ENCODE measurements around the gene PRAME. TPM values are rescaled to one million over a fixed set of nuclear protein-coding genes. Genes with fewer than 3 reads are reported as not detected.

PRAME gene
- total and polyA plus RNA-seq, 8 donors: not detected

GRCh38 chr22:22593250-22593649 lies 34.2 kb upstream of the PRAME start:
- no peak for ATAC-seq
- intact Hi-C loops (cut with DNase I): no loop called here
- H3K9me3 ChIP-seq: no peaks in the 10 kb centered on the region

DNA sequence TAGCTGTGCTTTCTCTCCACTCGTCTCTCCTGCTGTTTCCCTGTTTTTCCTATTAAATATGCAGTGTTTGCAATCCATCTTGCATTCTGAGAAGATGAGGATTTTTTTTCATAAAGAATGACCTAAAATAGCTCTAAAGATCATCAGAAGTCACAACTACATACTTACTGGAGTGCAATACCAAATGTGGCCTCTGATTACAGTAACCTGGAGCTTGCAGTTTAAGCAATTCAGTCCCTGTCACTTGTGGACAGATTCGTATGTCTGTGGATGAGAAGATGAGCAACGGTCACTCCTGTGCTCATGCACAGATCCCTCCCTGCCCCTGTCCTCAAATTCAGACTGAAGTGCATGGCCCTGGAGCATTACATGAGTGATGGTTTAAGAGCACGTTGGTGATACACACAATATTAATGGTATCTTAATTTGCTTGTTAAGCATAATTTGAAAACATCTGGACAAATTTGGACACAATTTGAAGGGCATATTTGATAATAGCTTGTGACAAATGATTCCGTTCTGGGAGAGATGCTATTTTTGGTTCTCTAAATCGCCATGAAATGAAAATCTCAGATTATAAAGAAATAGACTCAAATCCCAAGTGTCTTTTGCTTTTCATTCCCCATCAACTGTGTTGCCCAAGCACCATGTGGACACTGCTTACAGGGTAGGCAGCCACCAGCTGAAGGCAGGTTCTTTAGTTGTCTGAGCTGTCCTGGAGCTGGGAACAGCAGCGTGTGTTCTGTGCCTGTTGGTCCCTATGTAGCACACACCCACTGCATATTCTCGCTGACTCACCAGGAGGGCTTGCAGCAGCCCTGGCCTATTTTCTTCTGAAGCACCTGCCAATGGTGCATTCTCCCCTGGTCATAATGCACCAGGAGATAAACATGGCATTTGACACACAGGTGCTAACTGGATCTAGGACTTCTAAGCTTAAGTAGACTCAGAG lies 32.6 kb upstream of the PRAME start:
- no peaks in the 10 kb centered on the region for H3K4me1 ChIP-seq
- TF ChIP-seq, protein P1, sequence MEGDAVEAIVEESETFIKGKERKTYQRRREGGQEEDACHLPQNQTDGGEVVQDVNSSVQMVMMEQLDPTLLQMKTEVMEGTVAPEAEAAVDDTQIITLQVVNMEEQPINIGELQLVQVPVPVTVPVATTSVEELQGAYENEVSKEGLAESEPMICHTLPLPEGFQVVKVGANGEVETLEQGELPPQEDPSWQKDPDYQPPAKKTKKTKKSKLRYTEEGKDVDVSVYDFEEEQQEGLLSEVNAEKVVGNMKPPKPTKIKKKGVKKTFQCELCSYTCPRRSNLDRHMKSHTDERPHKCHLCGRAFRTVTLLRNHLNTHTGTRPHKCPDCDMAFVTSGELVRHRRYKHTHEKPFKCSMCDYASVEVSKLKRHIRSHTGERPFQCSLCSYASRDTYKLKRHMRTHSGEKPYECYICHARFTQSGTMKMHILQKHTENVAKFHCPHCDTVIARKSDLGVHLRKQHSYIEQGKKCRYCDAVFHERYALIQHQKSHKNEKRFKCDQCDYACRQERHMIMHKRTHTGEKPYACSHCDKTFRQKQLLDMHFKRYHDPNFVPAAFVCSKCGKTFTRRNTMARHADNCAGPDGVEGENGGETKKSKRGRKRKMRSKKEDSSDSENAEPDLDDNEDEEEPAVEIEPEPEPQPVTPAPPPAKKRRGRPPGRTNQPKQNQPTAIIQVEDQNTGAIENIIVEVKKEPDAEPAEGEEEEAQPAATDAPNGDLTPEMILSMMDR (IDR thresholded peaks at IDR 0.05): no peak

More at GRCh38 chr22:22593250-22593649, 34.2 kb upstream of the PRAME start:
- Histone ChIP-seq H3K4me3 (no peak overlapping the region), H3K4me1 (no peaks in the 10 kb centered on the region), H3K36me3 (no peaks in the 10 kb centered on the region), H3K27me3 (peaks cover 0 to 7% of the 10 kb centered on the region in 2 donors), H3K27ac (no peak overlapping the region)
- TF ChIP-seq, protein P1 (IDR thresholded peaks at IDR 0.05): no peak
- no peak for DNase-seq

GRCh38 chr22:22590136-22590891 lies 31.2 kb upstream of the PRAME start:
- no peak overlapping the region for H3K27ac ChIP-seq
- ATAC-seq: no peak
- H3K9me3 ChIP-seq: no peaks in the 10 kb centered on the region
- no peak overlapping the region for H3K4me3 ChIP-seq
- peaks cover 7 to 27% of the 10 kb centered on the region in 2 donors for H3K27me3 ChIP-seq
- DNase-seq: no peak
- intact Hi-C loops (cut with DNase I): no loop called here
- TF ChIP-seq, protein P1 (IDR thresholded peaks at IDR 0.05): no peak
- no peaks in the 10 kb centered on the region for H3K4me1 ChIP-seq
- H3K36me3 ChIP-seq: no peaks in the 10 kb centered on the region

More for the DNA sequence above, 32.6 kb upstream of the PRAME start:
- Histone ChIP-seq H3K27me3 (peaks cover under 1 to 19% of the 10 kb centered on the region in 2 donors), H3K36me3 (no peaks in the 10 kb centered on the region), H3K27ac (no peak overlapping the region), H3K9me3 (no peaks in the 10 kb centered on the region), H3K4me3 (no peak overlapping the region)
- intact Hi-C loops (cut with DNase I): no loop called here
- ATAC-seq (no peak), DNase-seq (no peak)

GRCh38 chr22:22588485-22589164 lies 29.6 kb upstream of the PRAME start:
- no peak for ATAC-seq
- TF ChIP-seq, protein P1 (IDR thresholded peaks at IDR 0.05): no peak
- Histone ChIP-seq H3K36me3 (no peaks in the 10 kb centered on the region), H3K27ac (no peak overlapping the region), H3K9me3 (no peaks in the 10 kb centered on the region), H3K4me1 (no peaks in the 10 kb centered on the region), H3K27me3 (peaks cover 7 to 38% of the 10 kb centered on the region in 2 donors), H3K4me3 (no peak overlapping the region)
- intact Hi-C loops (cut with DNase I): no loop called here
- DNase-seq: no peak

Measured in left lung (tissue), 10 donors.